Stimulated activated CD4-positive, alpha-beta T cell treated with anti-CD3 and anti-CD28 coated beads, TNF-alpha, amount 100 ng/mL, for 4 hours (primary cell): Measurements from ENCODE around the gene NUP85.
A peak's percentile ranks its signal among the peaks of the same experiment; 100 is the strongest.
"Not testable (repeated sequence)": the region's sequence is repeated elsewhere in the genome, so short reads cannot be mapped to it uniquely, and the experiment has no call there.

Experiments
- DNase-seq, 3 experiments: peaks; one replicate each; pipeline ENCODE4 v3.0.0-alpha.2; 2020; ENCODE audit warnings: low read depth in 3 of 3

NUP85 gene

DNA sequence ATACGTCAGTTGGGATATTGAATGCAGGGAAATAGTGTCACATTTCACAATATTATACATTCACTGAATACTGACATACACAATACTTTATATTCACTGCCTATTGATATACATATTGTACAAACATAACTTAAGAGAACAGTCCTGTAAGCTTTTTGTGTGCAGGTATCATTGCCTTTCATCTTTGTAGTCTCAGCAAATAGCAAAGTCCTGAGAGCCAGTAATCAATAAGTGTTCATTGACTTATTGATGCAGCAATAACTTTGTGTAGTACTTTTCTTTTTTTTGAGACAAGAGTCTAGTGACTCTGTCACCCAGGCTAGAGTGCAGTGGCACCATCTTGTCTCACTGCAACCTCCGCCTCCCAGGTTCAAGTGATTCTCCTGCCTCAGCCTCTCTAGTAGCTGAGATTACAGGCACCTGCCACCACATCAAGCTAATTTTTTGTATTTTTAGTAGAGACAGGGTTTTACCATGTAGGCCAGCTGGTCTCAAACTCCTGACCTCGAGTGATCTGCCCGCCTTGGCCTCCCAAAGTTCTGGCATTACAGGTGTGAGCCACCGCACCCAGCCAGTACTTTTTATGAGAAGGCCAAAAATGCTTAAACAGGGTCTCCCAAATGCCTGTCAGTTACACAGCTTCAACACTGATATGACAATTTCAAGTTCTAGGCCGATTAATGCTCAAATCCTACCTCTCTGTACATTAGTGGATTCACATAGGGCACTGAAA is 5.4 kb upstream of the NUP85 start:
- DNase-seq: no peak

DNA sequence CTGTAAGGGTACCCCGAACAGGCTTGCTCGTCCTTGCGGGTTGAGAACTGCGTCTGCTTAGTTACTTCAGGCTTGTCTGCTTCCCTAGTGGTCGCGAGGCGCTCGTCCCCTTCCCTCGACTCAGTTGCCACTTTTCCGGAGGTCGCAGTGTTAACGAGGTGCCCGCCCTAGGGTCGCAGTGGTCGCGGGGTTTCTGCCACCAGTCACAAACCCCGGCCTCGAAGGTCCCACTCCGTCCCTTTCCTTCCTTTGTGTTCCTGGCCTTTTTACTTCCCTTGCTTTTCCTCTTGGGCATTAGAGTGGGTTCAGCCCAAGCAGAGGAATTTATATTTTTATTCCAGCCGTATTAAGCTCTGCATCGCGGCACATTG is 299 bp downstream of the NUP85 start:
- no peak for DNase-seq

DNA sequence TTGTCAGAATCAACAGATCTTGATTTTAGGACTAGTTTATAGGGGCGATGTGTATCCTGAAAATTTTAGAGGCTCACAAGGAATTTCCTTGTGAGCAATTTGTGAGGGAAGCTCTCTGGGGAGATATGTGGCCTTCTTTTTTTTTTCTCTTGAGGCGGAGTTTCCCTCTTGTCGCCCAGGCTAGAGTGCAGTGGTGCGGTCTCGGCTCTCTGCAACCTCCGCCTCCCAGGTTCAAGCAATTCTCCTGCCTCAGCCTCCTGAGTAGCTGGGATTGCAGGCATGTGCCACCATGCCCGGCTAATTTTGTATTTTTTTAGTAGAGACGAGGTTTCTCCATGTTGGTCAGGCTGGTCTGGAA is 1.6 kb downstream of the NUP85 start:
- not testable (repeated sequence) for DNase-seq

DNA sequence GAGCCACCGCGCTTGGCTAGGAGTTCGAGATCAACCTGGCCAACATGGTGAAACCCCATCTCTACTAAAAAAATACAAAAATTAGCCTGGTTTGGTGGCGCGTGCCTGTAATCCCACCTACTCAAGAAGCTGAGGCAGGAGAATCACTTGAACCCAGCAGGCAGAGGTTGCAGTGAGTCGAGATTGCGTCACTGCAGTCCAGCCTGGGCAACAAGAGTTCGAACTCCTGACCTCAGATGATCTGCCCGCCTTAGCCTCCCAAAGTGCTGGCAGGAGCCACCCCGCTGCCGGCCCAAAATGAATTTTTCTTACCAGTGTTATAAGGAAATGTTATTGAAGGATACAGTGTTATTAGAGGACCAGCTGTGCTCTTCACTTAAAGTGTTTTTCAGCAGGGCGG is 2.3 kb downstream of the NUP85 start:
- DNase-seq: no peak

DNA sequence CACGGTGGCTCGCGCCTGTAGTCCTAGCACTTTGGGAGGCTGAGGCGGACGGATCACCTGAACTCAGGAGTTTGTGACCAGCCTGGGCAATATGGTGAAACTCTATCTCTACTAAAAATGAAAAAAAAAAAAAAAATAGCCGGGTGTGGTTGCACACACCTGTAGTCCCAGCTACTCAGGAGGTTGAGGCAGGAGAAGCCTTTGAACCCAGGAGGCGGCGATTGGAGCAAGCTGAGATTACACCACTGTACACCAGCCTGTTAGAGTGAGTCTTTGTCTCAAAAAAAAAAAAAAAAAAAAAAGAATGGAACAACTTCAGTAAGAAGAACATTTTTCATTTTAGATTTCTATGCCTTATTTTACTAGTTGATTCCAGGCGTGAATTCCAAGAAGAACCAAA is 2.7 kb downstream of the NUP85 start:
- DNase-seq: no peak

DNA sequence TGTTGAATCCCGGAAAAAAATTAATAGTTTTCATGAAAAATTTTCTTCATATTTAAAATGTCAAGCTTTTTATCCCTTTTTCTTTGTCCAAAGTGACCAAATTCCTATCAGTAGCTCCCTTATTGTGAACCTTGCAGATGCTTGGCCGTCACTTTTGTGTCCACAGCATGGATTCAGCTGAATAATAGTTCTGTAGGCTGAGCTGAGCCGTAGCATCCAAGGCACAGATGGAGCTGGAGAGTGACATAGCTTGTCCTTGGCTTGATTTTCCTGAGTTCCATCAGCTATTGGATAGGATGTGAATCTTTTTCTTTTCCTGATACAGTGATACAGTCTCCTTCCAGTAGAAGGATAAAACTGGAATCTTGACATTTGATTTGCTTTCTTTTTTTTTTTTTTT is 3.6 kb downstream of the NUP85 start:
- no peak for DNase-seq

DNA sequence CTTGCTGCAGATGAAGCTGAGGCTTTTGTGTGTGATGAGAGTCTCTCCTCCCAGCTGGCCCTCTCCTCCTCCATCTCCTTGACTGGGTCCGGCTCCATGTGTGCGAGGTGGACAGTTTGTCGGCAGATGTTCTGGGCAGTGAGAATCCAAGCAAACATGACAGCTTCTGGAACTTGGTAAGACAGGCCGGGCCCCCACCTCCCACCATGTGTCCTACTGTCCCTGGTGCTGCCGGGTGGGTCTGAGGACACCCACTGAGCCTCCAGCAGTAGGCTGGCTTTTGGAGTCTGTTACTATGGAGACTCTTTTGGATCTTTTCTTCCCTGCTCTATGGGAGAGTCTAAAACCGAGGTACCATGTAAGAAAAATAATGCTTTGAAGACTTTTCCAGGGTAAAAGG is 12.7 kb downstream of the NUP85 start:
- no peak for DNase-seq

DNA sequence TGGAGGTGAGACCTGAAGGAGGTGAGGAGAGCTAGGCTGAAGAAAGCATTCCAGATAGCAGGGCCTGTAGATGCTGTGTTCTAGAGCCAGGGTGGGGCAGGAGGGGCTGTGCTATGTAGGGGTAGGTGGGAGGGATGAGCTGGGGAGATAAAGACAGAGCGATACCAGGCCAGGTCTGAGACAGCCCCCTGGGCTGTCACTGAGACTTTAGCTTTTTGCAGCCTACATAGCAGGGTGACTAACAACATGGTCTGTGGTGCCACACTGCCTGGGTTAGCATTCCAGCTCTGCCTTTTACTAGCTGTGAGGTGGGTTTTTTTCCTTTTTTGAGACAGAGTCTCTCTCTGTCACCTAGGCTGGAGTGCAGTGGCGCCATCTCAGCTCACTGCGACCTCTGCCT is 14.3 kb downstream of the NUP85 start:
- no peak for DNase-seq

DNA sequence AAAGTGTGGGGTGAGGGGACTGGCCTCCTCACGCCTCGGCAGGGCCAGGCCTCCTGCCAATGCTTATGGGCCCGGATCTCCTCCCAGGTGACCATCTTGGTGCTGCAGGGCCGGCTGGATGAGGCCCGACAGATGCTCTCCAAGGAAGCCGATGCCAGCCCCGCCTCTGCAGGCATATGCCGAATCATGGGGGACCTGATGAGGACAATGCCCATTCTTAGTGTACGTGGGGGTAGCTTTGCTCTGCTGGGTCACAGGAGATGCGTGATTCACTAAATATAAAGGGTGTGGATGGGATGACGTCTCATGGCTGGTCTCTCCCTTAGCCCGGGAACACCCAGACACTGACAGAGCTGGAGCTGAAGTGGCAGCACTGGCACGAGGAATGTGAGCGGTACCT is 19.5 kb downstream of the NUP85 start:
- no peak for DNase-seq

DNA sequence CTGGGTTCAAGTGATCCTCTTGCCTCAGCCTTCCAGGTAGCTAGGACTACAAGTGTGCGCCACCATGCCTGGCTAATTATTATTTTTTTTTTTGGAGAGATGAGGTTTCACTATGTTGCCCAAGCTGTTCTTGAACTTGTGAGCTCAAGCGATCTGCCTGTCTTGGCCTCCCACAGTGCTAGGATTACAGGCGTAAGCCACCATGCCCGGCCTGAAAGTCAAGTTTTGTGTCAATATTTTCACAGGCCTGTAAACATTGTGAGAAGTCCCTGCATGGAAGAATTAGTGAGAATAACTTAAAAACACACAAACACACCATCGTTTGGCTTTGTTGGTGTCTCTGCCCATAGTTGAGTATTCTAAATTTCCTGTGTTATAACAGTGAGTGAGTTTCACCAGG is 22.2 kb downstream of the NUP85 start:
- no peak for DNase-seq

DNA sequence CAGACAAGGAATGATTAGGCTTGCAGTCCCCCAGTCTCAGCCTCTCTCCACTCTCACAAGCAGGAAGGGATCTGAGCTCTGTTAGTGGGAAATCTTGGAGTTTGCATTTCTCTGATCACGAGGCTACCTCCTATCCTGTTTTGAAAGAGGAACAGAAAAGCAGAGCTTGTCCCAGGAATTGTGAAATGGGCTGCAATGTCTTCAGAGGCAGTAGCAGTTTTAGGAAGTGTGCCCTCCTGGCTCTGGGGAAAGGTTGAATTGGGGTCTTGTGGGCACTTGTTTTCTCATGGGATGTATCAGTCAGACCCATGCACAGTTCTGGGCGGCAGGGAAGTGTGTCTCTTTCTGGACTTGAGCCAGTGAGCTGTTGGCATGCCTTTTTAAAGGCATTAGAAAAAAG is 22.8 kb downstream of the NUP85 start:
- DNase-seq: no peak

DNA sequence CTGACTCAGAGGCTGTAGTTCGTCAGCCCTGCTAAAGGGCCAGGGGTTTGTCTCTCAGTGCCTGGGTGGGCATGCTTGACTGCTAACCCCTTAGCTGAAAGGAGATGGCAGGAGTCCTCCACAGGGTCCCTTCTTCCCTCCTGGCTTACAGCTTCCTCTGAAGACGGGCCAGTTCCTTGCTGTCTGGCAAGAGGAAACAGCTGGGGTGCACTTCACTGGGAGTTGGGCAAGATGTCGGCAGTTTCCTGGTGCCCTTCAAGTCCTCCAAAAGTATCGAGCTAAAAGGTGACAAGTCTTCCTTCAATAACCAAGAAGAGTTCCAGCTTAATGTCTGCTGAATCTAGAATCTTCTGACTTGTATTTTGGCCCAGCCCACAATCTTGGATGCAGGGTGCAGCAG is 23.4 kb downstream of the NUP85 start:
- no peak for DNase-seq

DNA sequence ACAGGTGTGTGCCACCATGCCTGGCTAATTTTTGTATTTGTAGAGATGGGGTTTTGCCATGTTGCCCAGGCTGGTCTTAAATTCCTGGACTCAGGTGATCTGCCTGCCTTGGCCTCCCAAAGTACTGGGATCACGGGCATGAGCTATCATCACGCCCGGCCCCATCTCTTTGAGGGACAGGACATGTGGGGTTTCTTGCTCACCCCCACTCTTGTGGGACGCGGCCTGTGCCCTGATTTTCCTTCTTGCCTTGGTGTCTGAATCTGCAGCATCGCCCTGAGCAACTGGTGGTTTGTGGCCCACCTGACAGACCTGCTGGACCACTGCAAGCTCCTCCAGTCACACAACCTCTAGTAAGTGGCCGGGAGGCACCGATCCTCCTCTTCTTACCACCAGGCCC is 25.6 kb downstream of the NUP85 start:
- DNase-seq: no peak

DNA sequence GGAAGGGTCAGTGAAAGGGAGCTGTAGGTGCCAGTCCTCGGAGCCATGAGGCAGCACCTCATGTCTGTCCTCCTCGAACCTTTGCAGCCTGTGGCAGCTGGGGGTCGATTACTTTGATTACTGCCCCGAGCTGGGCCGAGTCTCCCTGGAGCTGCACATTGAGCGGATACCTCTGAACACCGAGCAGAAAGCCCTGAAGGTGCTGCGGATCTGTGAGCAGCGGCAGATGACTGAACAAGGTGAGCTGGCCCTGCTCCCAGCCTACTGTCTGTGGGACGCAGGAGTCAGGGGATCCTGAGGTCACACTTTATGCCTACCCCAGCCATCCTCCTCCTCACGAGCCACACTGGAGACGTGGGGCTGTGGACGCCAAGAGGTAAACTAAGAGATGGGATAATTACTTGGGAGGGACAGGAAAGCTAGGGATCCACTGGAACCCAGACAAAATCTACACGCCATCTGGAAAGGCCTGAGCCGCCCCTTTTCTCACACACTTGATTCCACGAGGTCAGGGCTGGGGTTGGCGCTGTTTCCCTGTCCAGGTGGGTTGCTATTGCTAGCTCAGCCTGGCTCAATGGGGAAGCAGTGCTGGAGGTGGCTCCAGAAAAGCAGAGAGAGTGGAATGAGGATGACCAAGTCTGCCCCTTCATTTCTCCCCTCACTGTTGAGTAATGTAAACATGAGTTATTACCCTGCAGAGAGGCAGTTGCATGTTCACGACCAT is 26.4 kb downstream of the NUP85 start:
- DNase-seq: no peak

DNA sequence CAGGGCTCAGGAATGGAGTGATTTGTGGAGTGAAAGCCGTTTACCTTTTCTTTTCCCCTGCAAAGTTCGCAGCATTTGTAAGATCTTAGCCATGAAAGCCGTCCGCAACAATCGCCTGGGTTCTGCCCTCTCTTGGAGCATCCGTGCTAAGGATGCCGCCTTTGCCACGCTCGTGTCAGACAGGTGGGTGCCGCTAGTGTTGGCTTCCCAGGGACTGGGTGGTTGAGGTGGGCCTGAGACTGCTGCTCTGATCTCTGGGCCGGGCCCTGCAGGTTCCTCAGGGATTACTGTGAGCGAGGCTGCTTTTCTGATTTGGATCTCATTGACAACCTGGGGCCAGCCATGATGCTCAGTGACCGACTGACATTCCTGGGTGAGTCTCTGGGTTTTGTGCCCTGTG is 27.3 kb downstream of the NUP85 start:
- no peak for DNase-seq

DNA sequence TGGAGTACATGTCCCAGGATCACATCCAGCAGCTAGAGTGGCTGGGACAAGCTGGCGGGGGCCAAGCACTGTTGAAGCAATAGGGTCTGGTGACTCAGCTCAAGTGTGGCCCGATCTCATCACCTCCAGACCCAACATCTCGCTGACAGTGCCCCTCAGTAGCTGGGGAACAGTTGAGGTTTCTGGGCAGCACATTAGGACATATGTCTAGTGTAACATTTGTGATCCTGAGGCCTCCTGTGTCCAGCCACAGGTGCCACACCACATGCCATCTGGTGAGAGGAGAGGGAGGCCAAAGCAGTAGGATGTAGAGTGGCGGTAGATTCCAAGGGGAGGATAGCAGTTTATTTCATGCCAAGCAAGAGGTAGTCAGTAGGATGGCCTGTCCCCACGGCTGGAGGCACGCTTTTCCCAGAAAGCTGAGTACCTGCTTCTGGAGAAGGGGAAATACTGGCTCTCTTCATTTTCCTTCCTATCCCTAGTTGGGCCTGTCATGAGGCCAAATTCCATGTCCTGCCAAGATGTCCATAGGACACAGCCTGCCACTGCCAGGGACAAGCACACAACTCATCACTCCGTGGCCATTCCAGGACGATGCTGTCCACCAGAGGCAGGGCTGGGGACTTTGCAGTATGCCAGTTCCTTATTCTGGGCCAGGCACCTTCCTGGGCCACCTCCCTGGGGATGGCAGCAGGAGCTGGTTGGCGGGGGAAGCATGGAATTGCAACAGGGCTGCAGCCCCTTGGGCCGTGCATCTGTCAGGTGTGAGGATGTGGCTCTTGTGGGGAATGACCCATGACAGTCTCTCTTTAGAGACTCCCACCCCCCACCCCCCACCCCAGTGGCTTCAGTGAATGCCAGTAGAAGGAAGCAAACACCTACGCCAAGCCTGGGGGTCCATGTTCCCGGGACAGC is 31.9 kb downstream of the NUP85 start:
- no peak for DNase-seq

DNA sequence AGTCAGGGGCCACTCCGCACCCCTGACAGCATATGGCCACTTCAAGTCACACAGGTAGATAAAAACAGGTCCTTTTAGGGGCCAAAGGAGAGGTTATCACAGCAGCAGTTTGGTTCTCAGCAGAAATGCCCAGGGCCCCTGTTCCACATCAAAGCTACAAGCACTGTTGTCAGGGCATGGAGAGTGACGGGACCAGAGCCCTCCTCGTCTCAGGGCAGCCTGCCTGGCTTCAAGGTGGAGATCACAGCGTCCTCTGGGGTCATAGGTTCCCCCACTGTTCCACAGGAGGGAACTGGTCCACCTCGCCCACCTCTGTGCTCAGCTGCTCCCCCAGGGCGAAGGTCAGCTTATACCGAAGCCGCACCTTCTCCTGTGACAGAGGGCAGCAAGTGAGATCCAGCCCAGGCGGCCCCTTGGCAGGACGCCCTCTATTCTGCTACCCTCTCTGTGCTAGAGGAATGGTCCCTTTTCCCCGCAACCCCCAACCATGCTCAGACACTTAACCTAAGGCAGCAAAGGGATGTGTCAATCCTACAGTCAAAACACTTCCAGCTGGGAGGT is 32.6 kb downstream of the NUP85 start:
- no peak for DNase-seq

DNA sequence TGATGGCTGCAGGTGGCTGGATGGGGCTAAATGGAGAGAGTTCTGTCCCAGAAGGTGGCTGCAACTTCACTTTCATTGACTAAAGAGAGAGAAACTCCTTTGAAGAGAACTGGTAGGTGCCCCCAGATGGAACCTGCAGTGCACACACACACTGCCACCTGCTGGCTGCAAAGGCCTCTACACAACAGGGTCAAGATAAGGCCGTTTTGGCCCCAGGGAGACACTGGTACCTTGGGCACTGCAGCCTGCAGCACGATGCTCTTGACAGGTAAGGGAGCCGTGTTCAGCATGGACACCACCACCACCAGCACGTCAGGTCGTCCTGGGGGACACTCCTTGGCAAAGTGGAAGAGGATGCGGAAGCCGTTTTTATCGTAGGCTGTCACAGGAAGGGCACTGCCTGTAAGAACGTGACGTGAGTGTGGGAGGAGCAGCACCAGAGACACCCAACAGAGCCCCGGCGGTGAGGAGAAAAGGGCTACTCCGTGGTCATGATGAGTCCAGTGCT is 33.3 kb downstream of the NUP85 start:
- peak in 2 of 3 experiments; percentile 27 to 51 for DNase-seq

DNA sequence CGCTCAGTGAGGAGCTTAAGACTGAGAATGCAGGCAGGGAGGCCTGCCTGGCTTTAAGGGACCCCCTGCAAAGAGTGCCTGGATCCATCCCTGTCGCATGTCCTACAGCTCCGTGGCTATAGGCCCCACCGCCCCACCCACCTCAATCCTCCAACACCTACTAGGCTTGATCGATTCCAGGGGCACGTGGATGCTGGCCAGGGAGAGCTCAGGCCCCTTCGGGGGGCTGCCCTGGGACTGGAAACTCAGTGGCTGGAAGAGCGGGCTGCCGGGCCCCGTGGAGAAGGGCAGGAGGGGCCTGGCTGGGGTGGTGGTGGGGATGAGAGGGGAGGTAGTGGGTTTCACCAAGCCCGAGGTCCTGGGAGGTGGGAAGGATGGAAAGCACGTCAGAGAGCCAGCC is 33.7 kb downstream of the NUP85 start:
- no peak for DNase-seq

DNA sequence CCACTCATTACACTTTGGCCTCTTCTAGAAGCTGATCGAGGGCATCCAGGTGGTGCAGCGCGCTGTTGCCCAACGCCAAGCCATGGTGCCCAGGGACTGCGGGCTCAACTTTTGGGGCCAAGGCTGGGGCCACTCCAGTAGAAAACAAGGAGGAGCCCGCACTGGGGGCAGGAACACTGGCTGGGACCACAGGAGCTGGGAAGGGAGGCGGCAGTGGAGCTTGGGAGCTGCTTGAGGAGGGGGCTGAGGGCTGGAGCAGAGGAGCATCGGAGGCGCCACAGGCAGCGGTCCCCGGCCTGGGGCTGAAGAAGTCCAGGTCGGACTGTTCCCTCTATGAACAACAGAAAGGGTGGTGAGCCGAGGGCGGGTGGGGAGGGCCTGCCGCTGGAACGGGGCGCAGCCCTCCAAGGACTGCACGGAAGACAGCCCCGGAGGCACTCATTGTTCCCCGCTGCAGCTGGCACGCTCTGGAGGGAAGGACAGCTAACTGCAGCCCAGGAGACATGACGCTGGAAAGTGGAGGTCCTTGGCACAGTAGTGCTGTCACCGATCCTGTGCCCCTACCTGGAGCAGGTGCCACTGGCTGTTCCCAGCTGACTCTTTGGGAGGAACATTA is 34.4 kb downstream of the NUP85 start:
- no peak for DNase-seq

DNA sequence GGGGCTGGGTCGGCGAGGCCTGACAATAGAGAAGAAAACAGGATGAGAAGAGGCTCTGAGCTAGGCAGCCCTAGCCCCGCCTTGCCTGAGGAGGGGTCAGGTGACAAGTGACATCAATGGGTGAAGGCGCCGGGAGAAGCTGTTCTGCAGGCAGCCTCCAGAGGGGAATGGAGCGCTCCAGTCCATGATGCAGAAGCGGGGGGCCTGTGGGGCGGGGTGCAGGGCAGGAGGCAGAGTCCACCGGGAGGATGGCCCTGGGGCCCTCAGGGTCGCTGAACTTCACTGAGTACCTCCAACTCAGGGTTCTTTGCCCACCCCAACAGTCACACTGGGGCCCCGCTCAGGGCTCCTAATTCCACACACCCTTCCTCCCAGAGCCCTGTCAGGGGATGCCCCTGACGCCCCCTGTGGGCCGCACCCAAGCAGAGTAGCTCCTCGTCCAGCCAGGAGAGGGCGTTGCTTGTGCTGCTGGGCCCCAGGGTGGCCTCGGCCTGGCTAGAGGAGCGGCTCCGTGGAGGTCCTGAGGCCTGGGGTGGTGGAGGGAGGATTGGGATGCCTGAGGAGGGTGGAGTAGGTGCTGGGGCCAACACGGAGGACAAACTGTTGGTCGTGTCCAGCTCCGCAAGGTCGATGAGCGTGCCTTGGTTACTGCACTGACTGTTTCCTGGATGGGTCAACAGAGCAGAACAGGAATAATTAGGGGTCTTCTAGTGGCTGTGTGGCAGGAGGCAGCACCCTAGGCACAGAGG is 35.1 kb downstream of the NUP85 start:
- peak in 2 of 3 experiments; percentile 29 to 31 for DNase-seq
